A549 (cell line): Measurements from ENCODE around the gene WTAP. TPM values are rescaled to one million over a fixed set of nuclear protein-coding genes. Genes with fewer than 3 reads are reported as not detected.

Experiments
- ATAC-seq, 2 experiments: fragments of 200-7000 bp in 1 of 2; fragments of >200 bp in 1 of 2; cut with Nextera tagmentation in 1 of 2; cut with Tn5 transposase in 1 of 2; 3 replicates each; pipeline versions ENCODE4 v1.8.0 to v1.9.1; 2018 to 2020; ENCODE audit warnings: mild to moderate bottlenecking in 1 of 2, moderate library complexity in 1 of 2
- CTCF ChIA-PET: fragments of 300-600 bp; sonication (Branson Sonifier 250); formaldehyde crosslinking; extraction: SDS; loops from one replicate; lab custom pipeline; 2021; ENCODE audit warnings: antibody characterized with exemption, inconsistent platforms; lab: Yijun Ruan, JAX
- POLR2A ChIA-PET: fragments of 350-600 bp; formaldehyde crosslinking; extraction: SDS; loops from one replicate; lab custom pipeline; 2021; ENCODE audit warnings: antibody characterized with exemption, inconsistent platforms; lab: Yijun Ruan, JAX
- DNase-seq, 2 experiments: peaks; one replicate each; pipeline versions ENCODE4 v3.0.0 to v3.0.0-alpha.2; 2011 to 2016; ENCODE audit warnings: low read depth in 1 of 2, low spot score in 1 of 2
- FAIRE-seq: peaks from 2 replicates; lab custom pipeline; 2011; peaks lifted over from hg19 to GRCh38; lab: Jason Lieb, UNC
- H3K27ac ChIP-seq, 2 experiments: fragments of >200 bp; sonication (Bioruptor Twin); formaldehyde crosslinking; 3 replicates each; pipeline ENCODE4 v1.5.1; 2016 to 2017
- H3K4me1 ChIP-seq: fragments of >200 bp; sonication (Bioruptor Twin); formaldehyde crosslinking; 3 replicates; pipeline ENCODE4 v1.6.1; 2016
- H3K4me2 ChIP-seq: fragments of >200 bp; sonication (Bioruptor Twin); formaldehyde crosslinking; 3 replicates; pipeline ENCODE4 v1.6.1; 2016
- H3K4me3 ChIP-seq: fragments of >200 bp; sonication (Bioruptor Twin); formaldehyde crosslinking; 3 replicates; pipeline ENCODE4 v1.5.1; 2016
- H3K9me3 ChIP-seq: fragments of >200 bp; sonication (Bioruptor Twin); formaldehyde crosslinking; 3 replicates; pipeline ENCODE4 v1.6.1; 2016
- EHF ChIP-seq: fragments of 250-450 bp; sonication (Bioruptor Pico); IDR thresholded peaks from 2 replicates; pipeline ENCODE4 v1.5.0; 2020; ENCODE audit warnings: mild to moderate bottlenecking
- HMGXB4 ChIP-seq: fragments of 250-450 bp; sonication (Bioruptor Pico); IDR thresholded peaks from 2 replicates; pipeline ENCODE4 v1.5.0; 2021; ENCODE audit warnings: mild to moderate bottlenecking, moderate library complexity, borderline replicate concordance
- POLR2A ChIP-seq: IDR thresholded peaks from 2 replicates; pipeline ENCODE4 v1.6.1; 2012; ENCODE audit warnings: mild to moderate bottlenecking, low read length
- WGBS: methylation state at CpG from one replicate; pipeline ENCODE4 v1.1.6; 2017; ENCODE audit errors: missing lambda C conversion rate; 5-methylcytosine and 5-hydroxymethylcytosine counted together
- polyA plus RNA-seq, 4 experiments: library from polyadenylated mRNA; depleted of rRNA in 3 of 4; stranded (reverse); fragments of >200 nt; fragmentation: RNase III in 1 of 4; extraction: RNeasy Plus Mini Kit Qiagen cat#74134 plus additional on column Dnase treatment in 1 of 4; gene quantifications; 2 replicates in 3 of 4; 3 replicates in 1 of 4; pipeline ENCODE4 v1.2.3, GENCODE V29; 2011 to 2017
- small RNA-seq, 6 experiments: library from RNA; depleted of rRNA; stranded (forward); fragments of <200 nt; gene quantifications; one replicate each; pipeline ENCODE3, GENCODE V24; 2012
- TF ChIP-seq, protein P1 (sequence below): IDR thresholded peaks from 2 replicates; pipeline ENCODE4 v1.6.1; 2012

The WTAP gene
- polyA plus RNA-seq, 2 of the 4 experiments (the other 2 are of a cell fraction), result 42.4 to 53.2 TPM

- no peak overlapping the region for H3K4me2 ChIP-seq
- ATAC-seq (no peak), FAIRE-seq (no peak), DNase-seq (no peak)
- TF ChIP-seq, protein P1, sequence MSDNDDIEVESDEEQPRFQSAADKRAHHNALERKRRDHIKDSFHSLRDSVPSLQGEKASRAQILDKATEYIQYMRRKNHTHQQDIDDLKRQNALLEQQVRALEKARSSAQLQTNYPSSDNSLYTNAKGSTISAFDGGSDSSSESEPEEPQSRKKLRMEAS, result no peak
- TF ChIP-seq POLR2A (no peak), HMGXB4 (no peak), EHF (CRISPR knock-in tag) (no peak)
- H3K27ac ChIP-seq, result no peak overlapping the region
- no peaks in the 10 kb centered on the region for H3K4me1 ChIP-seq
- no peak overlapping the region for H3K4me3 ChIP-seq
- POLR2A ChIA-PET, result interaction anchor here (1.2 kb wide), 1 partner anchor 15 kb away, joined by 3 read pairs; the partner anchor contains the start of gene MRPL18
- H3K9me3 ChIP-seq, result no peaks in the 10 kb centered on the region
- CTCF ChIA-PET, result interaction anchor here (1.6 kb wide), 1 partner anchor 15 kb away, joined by 4 read pairs; the partner anchor contains the start of gene MRPL18
- 88% methylated on average over 6 of the region's 6 CpGs for WGBS
These were observed 78.2 kb downstream of the WTAP start for GRCh38 chr6:159805440-159806020.

Small RNAs within 50 kb of the gene (small RNA-seq; reads per million reads assigned to genes)
- gene RNU4ATAC18P (0 to 0.66 (median 0) reads per million in 6 experiments), gene SNORA20 (25.7 to 495 (median 28.9) reads per million in 6 experiments), gene SNORA29 (0 reads per million in 6 experiments)

Other genes starting within 250 kb of the WTAP start
- 34.8 and 63.2 TPM in 2 replicates for gene SOD2, start 34.3 kb upstream of the WTAP start, polyA plus RNA-seq (2011; rRNA removed)
- 81.0 to 81.3 TPM (median 81.1 TPM) in 3 replicates for gene SOD2, start 34.3 kb upstream of the WTAP start, polyA plus RNA-seq (2017; fragmentation: RNase III; extraction: RNeasy Plus Mini Kit Qiagen cat#74134 plus additional on column Dnase treatment)
- gene ACAT2, start 34.5 kb downstream of the WTAP start, polyA plus RNA-seq (2011; rRNA removed), result 37.3 and 45.5 TPM in 2 replicates
- gene ACAT2, start 34.5 kb downstream of the WTAP start, polyA plus RNA-seq (2017; fragmentation: RNase III; extraction: RNeasy Plus Mini Kit Qiagen cat#74134 plus additional on column Dnase treatment), result 33.1 to 44.8 TPM (median 44.7 TPM) in 3 replicates
- 170 and 215 TPM in 2 replicates for gene TCP1, start 62.1 kb downstream of the WTAP start, polyA plus RNA-seq (2011; rRNA removed)
- gene TCP1, start 62.1 kb downstream of the WTAP start, polyA plus RNA-seq (2017; fragmentation: RNase III; extraction: RNeasy Plus Mini Kit Qiagen cat#74134 plus additional on column Dnase treatment), result 367 to 416 TPM (median 379 TPM) in 3 replicates
- gene MRPL18, start 63.0 kb downstream of the WTAP start, polyA plus RNA-seq (2011; rRNA removed), result 120 and 142 TPM in 2 replicates
- gene MRPL18, start 63.0 kb downstream of the WTAP start, polyA plus RNA-seq (2017; fragmentation: RNase III; extraction: RNeasy Plus Mini Kit Qiagen cat#74134 plus additional on column Dnase treatment), result 102 to 127 TPM (median 115 TPM) in 3 replicates
- 0.07 and 0.09 TPM in 2 replicates for gene PNLDC1, start 72.8 kb downstream of the WTAP start, polyA plus RNA-seq (2011; rRNA removed)
- gene PNLDC1, start 72.8 kb downstream of the WTAP start, polyA plus RNA-seq (2017; fragmentation: RNase III; extraction: RNeasy Plus Mini Kit Qiagen cat#74134 plus additional on column Dnase treatment), result 0.08 to 0.13 TPM (median 0.12 TPM) in 3 replicates
- gene MAS1, start 163.5 kb downstream of the WTAP start, polyA plus RNA-seq (2011; rRNA removed), result not detected in 2 replicates
- not detected in 3 replicates for gene MAS1, start 163.5 kb downstream of the WTAP start, polyA plus RNA-seq (2017; fragmentation: RNase III; extraction: RNeasy Plus Mini Kit Qiagen cat#74134 plus additional on column Dnase treatment)
- 17.6 and 25.6 TPM in 2 replicates for gene IGF2R, start 241.6 kb downstream of the WTAP start, polyA plus RNA-seq (2011; rRNA removed)
- gene IGF2R, start 241.6 kb downstream of the WTAP start, polyA plus RNA-seq (2017; fragmentation: RNase III; extraction: RNeasy Plus Mini Kit Qiagen cat#74134 plus additional on column Dnase treatment), result 22.6 to 24.9 TPM (median 24.3 TPM) in 3 replicates